HL-60 (cell line): ENCODE data around the gene TRAM2.

Experiments
- DNase-seq, 2 experiments: peaks; one replicate each; pipeline ENCODE4 v3.0.0-alpha.2; 2010 to 2020; ENCODE audit warnings: low read depth in 1 of 2, low spot score in 1 of 2
- H3K27ac ChIP-seq: fragments of 250-450 bp; sonication (Bioruptor Pico); replicated peaks from 2 replicates; pipeline ENCODE4 v1.5.1; 2020; ENCODE audit warnings: mild to moderate bottlenecking, moderate library complexity
- H3K27me3 ChIP-seq: fragments of 250-450 bp; sonication (Bioruptor Pico); 2 replicates; pipeline ENCODE4 v1.5.1; 2021; ENCODE audit warnings: mild to moderate bottlenecking, moderate library complexity; ENCODE audit not compliant: insufficient read depth, poor library complexity, severe bottlenecking
- H3K4me3 ChIP-seq: replicated peaks from 2 replicates; pipeline ENCODE4 v1.5.1; 2011; ENCODE audit warnings: mild to moderate bottlenecking, control low read depth, low read length; ENCODE audit not compliant: insufficient read depth
- CTCF ChIP-seq: IDR thresholded peaks from one replicate; pipeline ENCODE4 v1.5.1; 2011; ENCODE audit warnings: low read length, control low read depth, inconsistent platforms; ENCODE audit not compliant: insufficient read depth
- GABPA ChIP-seq: IDR thresholded peaks from 2 replicates; pipeline ENCODE4 v1.6.1; 2012; ENCODE audit warnings: low read depth
- POLR2AphosphoS5 ChIP-seq: IDR thresholded peaks from 2 replicates; pipeline ENCODE4 v1.6.1; 2012; ENCODE audit warnings: low read depth
- REST ChIP-seq: IDR thresholded peaks from 2 replicates; pipeline ENCODE4 v1.6.1; 2012; ENCODE audit warnings: low read depth; ENCODE audit not compliant: insufficient replicate concordance
- SPI1 ChIP-seq: IDR thresholded peaks from 2 replicates; pipeline ENCODE4 v1.6.1; 2012; ENCODE audit warnings: low read depth, mild to moderate bottlenecking, borderline replicate concordance

TRAM2 gene

GRCh38 chr6:52538252-52538900 is 38.5 kb downstream of the TRAM2 start:
- TF ChIP-seq POLR2AphosphoS5 = no peak
- no peak for TF ChIP-seq CTCF
- no peak for TF ChIP-seq GABPA
- TF ChIP-seq SPI1 = no peak
- no peak for TF ChIP-seq REST
- Histone ChIP-seq H3K27me3 (no peaks in the 10 kb centered on the region), H3K4me3 (no peak overlapping the region), H3K27ac (no peak overlapping the region)
- no peak for DNase-seq

- Histone ChIP-seq H3K4me3 (no peak overlapping the region), H3K27ac (no peak overlapping the region)
Measured at GRCh38 chr6:52537001-52537753, 39.7 kb downstream of the TRAM2 start.

More at GRCh38 chr6:52537001-52537753, 39.7 kb downstream of the TRAM2 start:
- TF ChIP-seq REST (no peak), POLR2AphosphoS5 (no peak), SPI1 (no peak), CTCF (no peak), GABPA (no peak)
- no peak for DNase-seq
- H3K27me3 ChIP-seq = no peaks in the 10 kb centered on the region
